Activated CD4-positive, alpha-beta T cell treated with anti-CD3 and anti-CD28 coated beads, Interleukin-2, amount 50 U/mL, for 4 hours (primary cell): Measurements from ENCODE around the gene TYW3.

ENCODE experiments used
- DNase-seq, 2 experiments: peaks; one replicate each; pipeline ENCODE4 v3.0.0-alpha.2; 2020

Gene TYW3

GRCh38 chr1:74811436-74812179 lies 78.7 kb downstream of the TYW3 start:
- DNase-seq = no peak

GRCh38 chr1:74812180-74812541 lies 79.2 kb downstream of the TYW3 start:
- no peak for DNase-seq
